Fibroblast of the aortic adventitia (primary cell): Measurements from ENCODE around the gene FMNL2. TPM values are rescaled to one million over a fixed set of nuclear protein-coding genes. Genes with fewer than 3 reads are reported as not detected.

Experiments
- DNase-seq: peaks from one replicate; pipeline ENCODE4 v3.0.0-alpha.2; 2010; ENCODE audit warnings: low read depth
- H3K4me3 ChIP-seq: 2 replicates; pipeline ENCODE4 v1.5.1; 2011; ENCODE audit warnings: low read depth, mild to moderate bottlenecking, control low read depth, low read length, moderate library complexity
- total RNA-seq: library from RNA; depleted of rRNA; stranded (reverse); fragments of >200 nt; gene quantifications from 2 replicates; pipeline ENCODE4 v1.2.3, GENCODE V29; 2012; ENCODE audit warnings: low replicate concordance
- TF ChIP-seq, protein P1 (sequence below): IDR thresholded peaks from 2 replicates; pipeline ENCODE4 v1.5.1; 2011; ENCODE audit warnings: mild to moderate bottlenecking, low read length, control low read depth, inconsistent platforms; ENCODE audit not compliant: insufficient read depth

The FMNL2 gene
- total RNA-seq, 1 donor: 23.6 TPM

DNA sequence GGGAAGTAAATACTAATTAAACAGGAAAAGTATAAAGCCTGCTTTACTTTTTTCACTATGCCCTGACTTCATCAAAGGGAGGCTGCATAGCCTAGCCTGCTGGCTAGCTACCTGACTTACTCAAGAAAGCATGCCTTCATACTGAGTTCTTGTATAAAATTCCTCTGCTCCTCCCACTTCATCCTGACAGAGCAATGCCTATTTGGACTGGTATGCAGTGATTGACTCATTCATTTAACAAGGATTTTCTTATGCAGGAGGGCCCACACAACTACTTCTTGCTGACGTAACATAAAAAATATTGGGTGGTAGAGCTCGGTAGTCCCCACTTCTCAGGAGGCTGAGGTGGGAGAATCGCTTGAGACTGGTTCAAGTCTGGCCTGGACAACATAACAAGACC is 311.8 kb downstream of the FMNL2 start:
- TF ChIP-seq, protein P1, sequence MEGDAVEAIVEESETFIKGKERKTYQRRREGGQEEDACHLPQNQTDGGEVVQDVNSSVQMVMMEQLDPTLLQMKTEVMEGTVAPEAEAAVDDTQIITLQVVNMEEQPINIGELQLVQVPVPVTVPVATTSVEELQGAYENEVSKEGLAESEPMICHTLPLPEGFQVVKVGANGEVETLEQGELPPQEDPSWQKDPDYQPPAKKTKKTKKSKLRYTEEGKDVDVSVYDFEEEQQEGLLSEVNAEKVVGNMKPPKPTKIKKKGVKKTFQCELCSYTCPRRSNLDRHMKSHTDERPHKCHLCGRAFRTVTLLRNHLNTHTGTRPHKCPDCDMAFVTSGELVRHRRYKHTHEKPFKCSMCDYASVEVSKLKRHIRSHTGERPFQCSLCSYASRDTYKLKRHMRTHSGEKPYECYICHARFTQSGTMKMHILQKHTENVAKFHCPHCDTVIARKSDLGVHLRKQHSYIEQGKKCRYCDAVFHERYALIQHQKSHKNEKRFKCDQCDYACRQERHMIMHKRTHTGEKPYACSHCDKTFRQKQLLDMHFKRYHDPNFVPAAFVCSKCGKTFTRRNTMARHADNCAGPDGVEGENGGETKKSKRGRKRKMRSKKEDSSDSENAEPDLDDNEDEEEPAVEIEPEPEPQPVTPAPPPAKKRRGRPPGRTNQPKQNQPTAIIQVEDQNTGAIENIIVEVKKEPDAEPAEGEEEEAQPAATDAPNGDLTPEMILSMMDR: no peak
- peak; percentile 77 for DNase-seq
- H3K4me3 ChIP-seq: no peak overlapping the region

DNA sequence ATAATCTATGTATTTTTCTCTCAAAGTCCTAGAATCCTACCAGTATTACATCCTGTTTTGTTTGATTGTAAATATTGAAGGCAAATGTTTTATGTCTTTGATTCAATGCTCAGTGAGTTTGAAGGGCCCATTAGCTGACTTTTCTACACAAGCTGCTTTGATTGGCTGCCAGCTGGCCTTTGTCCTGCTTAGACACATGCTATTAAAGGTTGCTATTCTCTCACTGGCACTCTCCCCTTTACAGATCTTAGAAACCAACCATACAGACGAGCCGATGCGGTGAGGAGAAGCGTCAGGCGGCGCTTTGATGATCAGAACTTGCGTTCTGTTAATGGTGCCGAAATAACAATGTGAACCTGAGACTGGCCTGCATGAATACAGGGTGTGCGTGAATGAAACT is 312.6 kb downstream of the FMNL2 start:
- peak; percentile 49 for DNase-seq
- TF ChIP-seq, protein P1: no peak
- no peak overlapping the region for H3K4me3 ChIP-seq

GRCh38 chr2:152648336-152648735 is 313.4 kb downstream of the FMNL2 start:
- DNase-seq: peak; percentile 17
- TF ChIP-seq, protein P1: peak; percentile 32
- H3K4me3 ChIP-seq: no peak overlapping the region

DNA sequence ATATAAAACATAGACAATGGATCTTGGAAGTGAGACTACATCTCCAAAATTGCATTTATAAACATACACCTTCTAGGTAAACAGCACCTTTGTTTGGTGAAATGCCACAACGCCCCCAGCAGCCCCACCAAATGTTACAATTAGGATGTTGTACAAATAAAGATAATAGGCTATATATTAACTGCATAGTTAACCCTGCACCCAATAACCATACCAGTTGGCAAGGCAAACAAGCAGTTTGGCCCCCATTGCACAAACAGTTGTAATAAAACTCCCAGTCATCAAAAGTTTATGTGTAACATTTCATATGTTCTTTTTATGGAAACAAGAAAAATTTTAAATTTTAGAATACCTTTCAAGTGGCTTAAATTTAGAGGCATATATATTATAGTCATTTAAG is 315.0 kb downstream of the FMNL2 start:
- TF ChIP-seq, protein P1: no peak
- DNase-seq: no peak

GRCh38 chr2:152650768-152651371 is 315.9 kb downstream of the FMNL2 start:
- H3K4me3 ChIP-seq: no peak overlapping the region
- TF ChIP-seq, protein P1: no peak
- no peak for DNase-seq

More for the DNA sequence above, 315.0 kb downstream of the FMNL2 start:
- H3K4me3 ChIP-seq: no peak overlapping the region

GRCh38 chr2:152651834-152652233 is 316.9 kb downstream of the FMNL2 start:
- no peak overlapping the region for H3K4me3 ChIP-seq
- TF ChIP-seq, protein P1: no peak
- no peak for DNase-seq

GRCh38 chr2:152655880-152656279 is 320.9 kb downstream of the FMNL2 start:
- no peak overlapping the region for H3K4me3 ChIP-seq
- no peak for DNase-seq
- TF ChIP-seq, protein P1: no peak
